ENCODE measurements around the gene TTC9B.
A peak's percentile ranks its signal among the peaks of the same experiment; 100 is the strongest.
"Not testable (repeated sequence)": the region's sequence is repeated elsewhere in the genome, so short reads cannot be mapped to it uniquely, and the experiment has no call there.

The TTC9B gene

GRCh38 chr19:40232479-40232878 lies 14.3 kb upstream of the TTC9B start:
- no peak for DNase-seq

DNA sequence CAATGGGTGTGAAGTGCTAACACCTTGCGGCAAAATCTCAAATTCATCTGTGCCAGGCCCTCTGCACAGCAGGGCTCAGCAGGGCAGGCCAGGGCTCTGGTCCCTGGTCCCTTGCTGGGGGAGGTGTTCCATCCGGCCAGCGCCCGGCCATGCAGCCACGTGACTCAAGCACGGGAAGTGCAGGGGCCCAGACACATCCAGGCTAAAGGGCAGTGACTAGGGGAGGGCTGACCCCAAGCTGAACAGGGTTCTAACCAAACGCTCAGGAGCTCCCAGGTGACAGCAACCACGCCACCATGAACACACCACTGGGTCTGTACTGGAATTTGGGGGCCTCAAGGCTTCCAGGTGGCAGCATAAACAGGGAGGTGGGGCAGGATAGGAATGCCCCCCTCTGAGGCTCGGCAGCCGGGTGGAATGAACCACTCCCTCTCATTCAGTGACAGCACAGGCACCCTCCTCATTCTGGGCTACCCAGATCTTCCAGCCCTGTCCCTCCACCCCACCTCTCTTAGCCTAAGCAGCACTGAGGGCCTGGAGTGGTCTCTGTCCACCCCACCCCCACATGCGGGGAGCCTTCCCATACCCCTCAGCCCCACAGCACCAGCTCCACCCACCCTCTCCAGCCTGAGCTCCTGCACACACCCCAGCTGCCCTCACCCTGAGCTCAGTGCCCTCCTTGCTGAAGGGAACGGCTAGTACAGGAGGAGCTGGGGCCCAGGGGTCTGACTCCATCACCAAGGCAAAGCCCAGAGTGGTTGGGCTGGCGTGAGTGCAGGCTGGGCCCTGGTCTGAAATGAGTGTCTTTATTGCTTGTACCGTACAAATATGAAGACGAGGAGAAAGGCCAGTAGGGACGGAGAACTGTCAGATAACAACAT lies 13.6 kb upstream of the TTC9B start:
- DNase-seq: no peak

DNA sequence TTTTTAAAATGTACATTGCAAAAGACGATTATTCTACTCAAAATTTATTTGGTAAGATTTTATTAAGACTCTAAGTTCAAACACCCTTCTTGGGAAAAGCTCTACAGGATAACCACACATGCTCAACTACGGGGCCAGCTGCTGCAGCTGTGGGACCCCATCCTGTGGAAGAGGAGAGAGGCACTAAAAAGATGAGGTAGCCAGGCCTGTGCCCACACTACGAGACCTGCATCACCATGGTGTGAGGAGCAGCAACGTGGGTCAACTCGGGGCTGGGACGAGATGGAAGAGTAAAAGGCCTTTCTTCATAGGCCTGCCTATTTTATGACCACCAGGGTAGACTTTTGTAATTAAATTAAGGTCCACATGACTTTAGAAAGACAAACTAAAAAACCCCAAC lies 12.9 kb upstream of the TTC9B start:
- no peak for DNase-seq

DNA sequence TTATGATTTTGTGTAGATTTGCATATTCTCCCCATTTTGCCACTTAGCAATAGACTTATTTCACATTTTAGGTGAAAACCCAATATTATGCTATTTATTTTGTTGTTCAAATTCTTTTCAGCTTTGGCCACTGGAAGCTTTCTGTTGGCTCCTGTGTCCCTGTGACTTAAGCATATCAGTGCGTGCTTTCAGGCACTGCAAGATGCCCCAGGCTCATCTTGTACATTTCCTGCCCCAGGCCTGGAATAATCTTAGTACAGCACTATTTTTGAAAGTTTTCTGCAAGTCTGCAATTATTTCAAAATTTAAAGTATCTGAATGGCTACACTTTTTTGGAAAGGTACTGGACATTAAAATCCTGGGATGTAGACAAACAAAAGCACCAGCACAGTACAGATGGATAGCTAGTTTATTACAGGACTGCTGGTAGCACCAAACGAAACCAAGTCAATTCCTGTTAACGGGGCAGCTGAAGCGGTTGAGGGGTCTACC lies 11.8 kb upstream of the TTC9B start:
- no peak for DNase-seq

DNA sequence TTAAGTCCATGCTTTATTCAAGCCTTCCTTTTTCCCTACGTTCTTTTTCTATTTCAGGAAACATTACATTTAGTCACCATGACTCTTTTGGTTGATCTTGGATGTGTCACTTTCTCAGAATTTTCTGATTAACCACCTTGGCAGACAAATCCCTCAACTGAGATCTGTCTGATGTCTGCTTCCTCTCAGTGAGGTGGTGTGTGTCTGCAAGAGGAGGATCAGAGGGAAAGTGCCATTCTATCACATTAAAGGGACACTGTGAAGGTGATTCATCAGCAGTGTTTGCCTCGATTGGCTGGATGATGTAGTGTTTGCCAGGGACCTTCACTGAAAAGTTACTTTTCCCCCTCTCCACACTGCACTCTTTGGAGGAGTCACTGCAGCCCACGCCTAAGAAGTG lies 11.3 kb upstream of the TTC9B start:
- DNase-seq: no peak

- DNase-seq: no peak
Observed at GRCh38 chr19:40228863-40229262, 10.7 kb upstream of the TTC9B start.

GRCh38 chr19:40228346-40228745 lies 10.2 kb upstream of the TTC9B start:
- no peak for DNase-seq

GRCh38 chr19:40225440-40226305 lies 7.5 kb upstream of the TTC9B start:
- DNase-seq: no peak

- no peak for DNase-seq
Observed at GRCh38 chr19:40224342-40225150, 6.4 kb upstream of the TTC9B start.

GRCh38 chr19:40223135-40223822 lies 5.1 kb upstream of the TTC9B start:
- DNase-seq: no peak

GRCh38 chr19:40221858-40222619 lies 3.9 kb upstream of the TTC9B start:
- peak; percentile 92 to 94 (median 92) for DNase-seq

GRCh38 chr19:40220674-40221073 lies 2.5 kb upstream of the TTC9B start:
- no peak for DNase-seq

DNA sequence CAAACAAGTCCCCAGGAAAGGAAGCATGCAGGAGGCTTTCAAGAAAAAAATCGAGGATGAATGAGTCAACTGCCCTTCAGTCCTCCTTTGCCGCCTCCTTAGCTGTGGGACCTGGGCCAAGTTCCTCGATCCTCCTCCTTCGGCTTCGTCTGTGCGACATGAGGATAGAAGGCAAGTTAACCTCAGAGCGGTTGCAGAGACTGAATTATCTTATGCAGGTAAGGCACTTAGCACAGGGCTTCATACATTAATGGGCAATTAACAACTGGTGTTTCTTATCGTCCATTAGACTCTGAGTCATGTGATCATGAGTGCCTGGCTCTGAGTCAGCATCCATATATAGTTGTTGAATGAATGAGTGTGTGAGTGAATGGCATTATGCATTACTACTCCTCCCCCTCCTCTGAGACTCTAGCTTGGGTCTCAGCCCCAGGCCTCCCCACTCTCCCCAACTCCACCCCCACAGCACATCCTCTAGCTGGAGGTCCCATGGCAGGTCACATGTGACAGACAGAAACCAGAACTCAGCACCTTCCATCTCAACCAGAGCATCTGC lies 1.6 kb upstream of the TTC9B start:
- DNase-seq: peak; percentile 62 to 77 (median 68)

DNA sequence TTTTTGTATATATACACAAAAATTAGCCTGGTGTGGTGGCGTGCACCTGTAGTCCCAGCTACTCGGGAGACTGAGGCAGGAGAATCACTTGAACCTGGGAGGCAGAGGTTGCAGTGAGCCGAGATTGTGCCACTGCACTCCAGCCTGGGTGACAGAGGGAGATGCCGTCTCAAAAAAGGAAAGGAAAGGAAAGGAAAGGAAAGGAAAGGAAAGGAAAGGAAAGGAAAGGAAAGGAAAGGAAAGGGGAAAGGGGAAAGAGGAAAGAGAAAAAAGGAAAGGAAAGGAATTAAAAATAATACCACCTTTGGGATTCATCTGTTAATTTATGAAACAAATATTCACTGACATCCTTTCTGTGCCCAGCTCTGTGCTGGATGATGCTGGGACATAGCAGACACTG lies 845 bp upstream of the TTC9B start:
- DNase-seq: not testable (repeated sequence)

DNA sequence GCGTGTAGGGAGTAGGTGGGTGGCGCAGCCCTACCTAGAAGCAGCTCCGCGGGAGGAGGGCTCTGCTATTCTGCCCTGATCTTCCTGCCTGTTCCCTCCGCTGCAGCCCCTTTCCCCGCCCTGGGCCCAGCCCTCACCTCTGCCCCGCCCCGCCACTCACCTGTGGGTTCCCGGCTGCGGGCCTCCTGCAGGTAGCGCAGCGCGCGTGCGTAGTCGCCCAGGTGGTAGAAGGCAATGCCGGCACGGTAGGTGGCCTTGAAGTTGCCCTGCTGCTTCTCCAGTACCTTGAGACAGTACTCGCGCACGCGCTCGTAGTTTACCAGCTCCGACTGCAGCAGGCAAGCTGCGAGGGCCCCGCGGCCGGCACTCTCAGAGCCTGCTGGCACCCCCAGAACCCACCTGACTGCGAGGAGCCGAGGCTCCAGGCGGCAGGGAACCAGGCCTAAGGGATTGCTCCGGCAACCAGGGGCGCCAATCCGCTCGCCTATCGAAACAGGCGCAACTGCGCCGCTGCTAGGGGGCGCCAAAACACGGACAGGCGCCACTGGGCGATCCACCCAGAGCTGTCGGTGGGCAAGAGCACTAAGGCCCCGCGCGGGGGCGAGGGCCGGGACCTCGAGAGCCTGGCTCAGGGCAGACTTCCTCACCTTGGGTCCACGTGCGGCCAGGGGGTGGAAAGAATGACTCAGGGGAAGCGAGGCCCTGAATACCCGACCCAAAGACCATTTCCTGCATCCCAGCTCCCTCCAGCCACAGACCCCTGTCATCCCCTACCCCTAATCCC lies 965 bp downstream of the TTC9B start:
- peak; percentile 19 to 56 (median 38) for DNase-seq

GRCh38 chr19:40216777-40217026 lies 1.5 kb downstream of the TTC9B start:
- DNase-seq: no peak

DNA sequence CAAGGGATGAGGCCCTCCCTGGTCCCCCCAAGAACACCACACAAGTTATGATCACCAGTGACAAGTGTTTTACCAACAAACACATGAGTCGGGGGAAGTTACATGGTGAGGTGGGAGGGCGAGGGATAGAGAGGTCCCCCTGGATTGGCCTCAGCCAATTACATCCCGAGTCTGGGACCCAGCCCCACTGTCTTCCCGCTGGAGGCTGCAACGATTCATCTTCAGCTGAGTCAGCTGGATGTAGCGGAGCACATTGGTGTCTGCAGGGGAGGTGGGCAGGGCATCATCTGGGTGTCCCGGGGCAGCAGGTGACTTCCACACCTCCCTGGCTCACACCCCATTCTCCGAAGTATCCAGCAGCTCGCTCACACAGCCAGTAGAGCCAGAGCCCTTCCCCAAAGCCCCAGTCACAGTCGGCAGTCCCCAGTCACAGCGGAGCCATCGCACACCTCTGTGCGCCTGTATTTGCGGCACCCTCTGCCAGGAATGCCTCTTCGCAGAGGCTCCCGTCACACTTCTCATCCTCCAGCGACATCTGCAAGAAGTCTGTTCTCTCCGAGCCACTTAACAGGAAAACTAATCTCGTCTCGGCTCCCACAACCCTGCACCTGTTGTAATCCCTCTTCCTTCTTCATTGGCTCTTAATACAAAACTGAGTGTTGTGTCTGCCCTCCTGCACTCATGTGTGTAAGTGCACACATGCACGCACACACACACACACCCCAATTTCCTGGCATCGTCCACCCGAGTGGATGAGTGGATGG lies 2.0 kb downstream of the TTC9B start:
- DNase-seq: no peak

- no peak for DNase-seq
Observed at GRCh38 chr19:40214936-40215335, 3.2 kb downstream of the TTC9B start.

DNA sequence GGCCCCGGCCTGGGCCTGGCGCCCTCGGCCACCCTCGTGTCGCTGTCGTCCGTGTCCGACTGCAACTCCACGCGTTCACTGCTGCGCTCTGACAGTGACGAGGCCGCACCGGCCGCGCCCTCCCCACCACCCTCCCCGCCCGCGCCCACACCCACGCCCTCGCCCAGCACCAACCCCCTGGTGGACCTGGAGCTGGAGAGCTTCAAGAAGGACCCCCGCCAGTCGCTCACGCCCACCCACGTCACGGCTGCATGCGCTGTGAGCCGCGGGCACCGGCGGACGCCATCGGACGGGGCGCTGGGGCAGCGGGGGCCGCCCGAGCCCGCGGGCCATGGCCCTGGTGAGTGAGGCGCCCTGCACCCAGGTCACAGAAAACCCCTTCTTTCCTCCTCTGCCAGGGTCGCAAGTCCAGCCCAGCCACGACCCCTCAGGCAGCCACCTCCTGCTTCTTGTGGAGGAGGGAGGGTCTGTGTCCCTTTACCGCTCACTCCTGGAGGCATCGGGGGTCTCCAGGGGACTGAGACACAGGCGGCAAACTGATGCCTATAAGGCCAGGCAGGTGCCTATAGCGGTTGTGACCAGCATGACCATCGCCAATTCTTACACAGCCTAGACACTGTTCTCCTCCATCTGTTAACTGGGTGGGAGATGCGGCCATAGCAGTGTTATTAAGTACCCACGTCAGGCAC lies 4.2 kb downstream of the TTC9B start:
- no peak for DNase-seq

Data from suppressor macrophage (primary cell).